ENCODE results near the gene PRKCD. TPM values are rescaled to one million over a fixed set of nuclear protein-coding genes. Genes with fewer than 3 reads are reported as not detected.

The PRKCD gene
- total RNA-seq, 1 donor from 2014 or later = 17.1 TPM

DNA sequence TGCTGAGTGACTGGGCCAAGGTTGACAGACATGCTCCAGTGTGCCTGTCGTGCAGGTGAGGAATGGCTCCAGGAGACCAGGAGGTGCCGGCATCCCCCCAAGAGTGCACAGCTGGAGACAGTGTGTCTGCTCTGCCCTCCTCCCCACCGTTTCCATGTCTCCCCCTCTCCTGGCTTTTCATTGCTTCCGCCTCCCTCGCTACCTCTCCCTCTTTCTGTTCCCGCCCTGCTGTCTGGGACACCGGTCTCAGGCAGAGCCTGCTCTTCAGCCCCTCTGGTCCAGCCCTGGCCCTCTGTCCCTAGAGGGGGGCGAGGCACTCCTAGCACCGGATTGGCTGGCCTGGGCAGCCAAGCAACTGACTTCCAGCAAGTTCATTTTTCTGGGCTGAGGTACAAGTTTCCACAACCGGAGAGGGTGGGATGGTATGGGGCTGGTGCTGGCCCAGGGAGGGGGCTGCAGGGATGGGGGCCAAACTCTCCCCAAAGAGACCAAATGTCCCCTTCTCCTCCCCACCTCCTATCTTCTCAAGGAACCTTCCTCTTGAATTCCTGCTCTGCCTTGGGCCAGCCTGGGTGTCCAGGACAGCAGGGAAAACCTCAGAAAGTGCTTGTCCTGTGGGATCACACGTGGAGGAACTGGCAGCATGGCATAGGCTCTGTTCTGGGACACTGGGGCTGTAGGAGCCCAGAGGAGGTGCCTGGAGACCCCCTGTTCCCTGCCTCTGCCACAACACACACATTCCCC is 32.6 kb downstream of the PRKCD start:
- H3K4me3 Mint-ChIP-seq (ENCODE audit: unreplicated experiment) = no peak overlapping the region

GRCh38 chr3:53194210-53195065 is 33.4 kb downstream of the PRKCD start:
- H3K27ac Mint-ChIP-seq (ENCODE audit: unreplicated experiment) = peak overlapping the region; percentile 63
- H3K27me3 Mint-ChIP-seq (ENCODE audit: low read depth) = no peaks in the 10 kb centered on the region
- TF ChIP-seq, protein P1, sequence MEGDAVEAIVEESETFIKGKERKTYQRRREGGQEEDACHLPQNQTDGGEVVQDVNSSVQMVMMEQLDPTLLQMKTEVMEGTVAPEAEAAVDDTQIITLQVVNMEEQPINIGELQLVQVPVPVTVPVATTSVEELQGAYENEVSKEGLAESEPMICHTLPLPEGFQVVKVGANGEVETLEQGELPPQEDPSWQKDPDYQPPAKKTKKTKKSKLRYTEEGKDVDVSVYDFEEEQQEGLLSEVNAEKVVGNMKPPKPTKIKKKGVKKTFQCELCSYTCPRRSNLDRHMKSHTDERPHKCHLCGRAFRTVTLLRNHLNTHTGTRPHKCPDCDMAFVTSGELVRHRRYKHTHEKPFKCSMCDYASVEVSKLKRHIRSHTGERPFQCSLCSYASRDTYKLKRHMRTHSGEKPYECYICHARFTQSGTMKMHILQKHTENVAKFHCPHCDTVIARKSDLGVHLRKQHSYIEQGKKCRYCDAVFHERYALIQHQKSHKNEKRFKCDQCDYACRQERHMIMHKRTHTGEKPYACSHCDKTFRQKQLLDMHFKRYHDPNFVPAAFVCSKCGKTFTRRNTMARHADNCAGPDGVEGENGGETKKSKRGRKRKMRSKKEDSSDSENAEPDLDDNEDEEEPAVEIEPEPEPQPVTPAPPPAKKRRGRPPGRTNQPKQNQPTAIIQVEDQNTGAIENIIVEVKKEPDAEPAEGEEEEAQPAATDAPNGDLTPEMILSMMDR (IDR thresholded peaks at IDR 0.05) = no peak
- peaks cover 33% of the 10 kb centered on the region for H3K4me1 Mint-ChIP-seq (ENCODE audit: low read depth)
- no peaks in the 10 kb centered on the region for H3K9me3 Mint-ChIP-seq (ENCODE audit: low read depth)
- no peak overlapping the region for H3K4me3 Mint-ChIP-seq (ENCODE audit: unreplicated experiment)
- H3K36me3 Mint-ChIP-seq (ENCODE audit: low read depth) = peaks cover 5% of the 10 kb centered on the region
- peak; percentile 84 for DNase-seq (ENCODE audit: low spot score)

More for the DNA sequence above, 32.6 kb downstream of the PRKCD start:
- TF ChIP-seq, protein P1 (IDR thresholded peaks at IDR 0.05) = no peak
- peak; percentile 75 for DNase-seq (ENCODE audit: low spot score)
- Mint-ChIP-seq H3K27me3 (ENCODE audit: low read depth) (no peaks in the 10 kb centered on the region), H3K27ac (ENCODE audit: unreplicated experiment) (peak overlapping the region; percentile 63), H3K36me3 (ENCODE audit: low read depth) (peaks cover 5% of the 10 kb centered on the region), H3K9me3 (ENCODE audit: low read depth) (no peaks in the 10 kb centered on the region), H3K4me1 (ENCODE audit: low read depth) (peaks cover 33% of the 10 kb centered on the region)

- peak; percentile 81 for DNase-seq (ENCODE audit: low spot score)
- TF ChIP-seq, protein P1 (IDR thresholded peaks at IDR 0.05) = no peak
- H3K4me1 Mint-ChIP-seq (ENCODE audit: low read depth) = peaks cover 33% of the 10 kb centered on the region
- peaks cover 2% of the 10 kb centered on the region for H3K36me3 Mint-ChIP-seq (ENCODE audit: low read depth)
- H3K9me3 Mint-ChIP-seq (ENCODE audit: low read depth) = no peaks in the 10 kb centered on the region
- H3K4me3 Mint-ChIP-seq (ENCODE audit: unreplicated experiment) = no peak overlapping the region
- no peaks in the 10 kb centered on the region for H3K27me3 Mint-ChIP-seq (ENCODE audit: low read depth)
- no peak overlapping the region for H3K27ac Mint-ChIP-seq (ENCODE audit: unreplicated experiment)
Measured at GRCh38 chr3:53195066-53195450, 34.0 kb downstream of the PRKCD start.

GRCh38 chr3:53195602-53196574 is 34.9 kb downstream of the PRKCD start:
- Mint-ChIP-seq H3K27me3 (ENCODE audit: low read depth) (no peaks in the 10 kb centered on the region), H3K4me3 (ENCODE audit: unreplicated experiment) (no peak overlapping the region), H3K4me1 (ENCODE audit: low read depth) (peaks cover 33% of the 10 kb centered on the region), H3K9me3 (ENCODE audit: low read depth) (no peaks in the 10 kb centered on the region), H3K27ac (ENCODE audit: unreplicated experiment) (no peak overlapping the region), H3K36me3 (ENCODE audit: low read depth) (no peaks in the 10 kb centered on the region)
- TF ChIP-seq, protein P1 (IDR thresholded peaks at IDR 0.05) = peak; percentile 99
- DNase-seq (ENCODE audit: low spot score) = peak; percentile 67

Measured in chondrocyte (in vitro differentiated cells).